HEK293T (cell line): ENCODE results near the gene HEXIM2.

ENCODE experiments used
- ARNT ChIP-seq: fragments of 450-650 bp; IDR thresholded peaks from 2 replicates; pipeline ENCODE4 v1.6.1; 2017; ENCODE audit warnings: mild to moderate bottlenecking
- BHLHE40 ChIP-seq: fragments of 450-650 bp; IDR thresholded peaks from 2 replicates; pipeline ENCODE4 v1.6.1; 2016; ENCODE audit warnings: mild to moderate bottlenecking, moderate library complexity, borderline replicate concordance
- CTBP1 ChIP-seq: fragments of 450-650 bp; IDR thresholded peaks from 2 replicates; pipeline ENCODE4 v1.6.1; 2016; ENCODE audit warnings: borderline replicate concordance
- ELF4 ChIP-seq: fragments of 450-650 bp; IDR thresholded peaks from 2 replicates; pipeline ENCODE4 v1.6.1; 2017; ENCODE audit warnings: antibody characterized with exemption
- FOXA1 ChIP-seq: fragments of 450-650 bp; IDR thresholded peaks from 2 replicates; pipeline ENCODE4 v1.6.1; 2016; ENCODE audit warnings: mild to moderate bottlenecking
- FOXK2 ChIP-seq: fragments of 450-650 bp; IDR thresholded peaks from 2 replicates; pipeline ENCODE4 v1.6.1; 2016; ENCODE audit warnings: mild to moderate bottlenecking
- HDGF ChIP-seq: fragments of 450-650 bp; IDR thresholded peaks from 2 replicates; pipeline ENCODE4 v1.6.1; 2017; ENCODE audit warnings: antibody characterized with exemption, borderline replicate concordance
- NFRKB ChIP-seq: fragments of 450-650 bp; IDR thresholded peaks from 2 replicates; pipeline ENCODE4 v1.6.1; 2016; ENCODE audit warnings: mild to moderate bottlenecking, moderate library complexity
- PKNOX1 ChIP-seq: fragments of 450-650 bp; IDR thresholded peaks from 2 replicates; pipeline ENCODE4 v1.6.1; 2016
- SP1 ChIP-seq: fragments of 450-650 bp; IDR thresholded peaks from 2 replicates; pipeline ENCODE4 v1.6.1; 2017
- SUZ12 ChIP-seq: fragments of 450-650 bp; IDR thresholded peaks from 2 replicates; pipeline ENCODE4 v1.6.1; 2016; ENCODE audit warnings: mild to moderate bottlenecking

DNA sequence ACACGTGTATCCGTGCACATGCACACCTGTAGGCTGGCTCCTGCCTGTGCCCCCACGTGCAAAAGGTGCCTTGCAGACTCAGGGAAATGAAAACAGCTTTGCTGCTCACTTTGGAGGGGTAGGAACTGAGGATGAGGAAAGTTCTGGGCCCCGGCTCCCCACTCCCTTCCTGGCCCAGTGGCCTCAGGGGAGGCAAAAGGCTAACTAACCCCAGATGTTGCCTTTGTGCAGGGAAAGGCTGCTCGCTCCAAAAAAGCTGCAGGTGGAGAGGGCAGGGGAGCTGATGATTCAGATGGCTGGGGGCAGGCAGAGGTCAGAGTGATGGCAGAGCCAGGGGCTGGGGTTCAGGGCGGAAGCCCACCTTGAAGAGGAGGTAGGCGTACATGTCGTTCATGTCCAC is 41.7 kb upstream of the HEXIM2 start:
- no peak for TF ChIP-seq PKNOX1
- no peak for TF ChIP-seq ELF4
- TF ChIP-seq FOXA1: no peak
- TF ChIP-seq SP1: no peak
- no peak for TF ChIP-seq NFRKB
- TF ChIP-seq HDGF: no peak
- no peak for TF ChIP-seq BHLHE40
- TF ChIP-seq ARNT: no peak
- no peak for TF ChIP-seq CTBP1
- TF ChIP-seq SUZ12: no peak
- no peak for TF ChIP-seq FOXK2
